GM12873 (cell line): ENCODE results near the gene DLX5.

Source experiments
- CTCF ChIP-seq: IDR thresholded peaks from 2 replicates; pipeline ENCODE4 v1.5.1; 2012; ENCODE audit warnings: low read depth, mild to moderate bottlenecking, moderate library complexity, low read length, control low read depth; ENCODE audit not compliant: insufficient read depth; ENCODE audit errors: missing control alignments

Gene DLX5

GRCh38 chr7:97026715-97027426 lies 2.2 kb upstream of the DLX5 start:
- TF ChIP-seq CTCF, result no peak

DNA sequence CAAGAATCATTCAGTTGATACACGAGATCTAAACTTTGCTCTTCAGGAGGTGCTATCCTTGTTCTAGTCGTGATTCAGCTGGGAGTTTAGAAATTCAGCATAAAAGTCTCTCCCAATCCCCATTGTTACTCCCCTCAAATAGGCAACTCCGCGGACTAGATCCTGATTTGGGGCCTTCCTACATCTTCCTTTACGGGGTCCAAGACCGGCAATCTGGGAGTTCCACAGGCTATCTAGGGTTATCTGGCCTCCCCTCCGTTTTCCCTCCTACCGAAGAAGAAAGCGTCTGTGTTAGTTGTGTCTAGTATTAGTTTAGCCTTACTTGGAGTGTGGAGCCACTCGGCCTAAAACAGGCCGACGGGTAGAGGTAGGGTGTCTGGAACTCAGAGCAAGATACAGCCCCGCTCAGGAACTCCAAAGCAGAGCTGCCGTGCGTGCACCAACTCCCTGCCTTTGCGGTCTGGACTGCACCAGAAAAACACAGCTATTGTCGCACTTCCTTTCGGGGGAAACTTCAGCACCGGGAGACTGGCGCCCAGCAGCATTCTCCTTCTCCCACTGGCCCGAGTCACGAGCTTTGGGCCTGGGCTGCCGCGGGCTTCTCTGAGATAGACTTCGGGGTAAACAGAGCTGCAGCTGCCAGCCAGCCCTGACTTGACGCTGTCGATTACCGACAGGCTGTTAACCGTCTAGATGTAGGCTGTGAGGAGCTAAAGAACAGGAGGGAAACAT lies 1.5 kb upstream of the DLX5 start:
- TF ChIP-seq CTCF, result no peak

- TF ChIP-seq CTCF, result no peak
These were observed 484 bp upstream of the DLX5 start for GRCh38 chr7:97025130-97025499.

DNA sequence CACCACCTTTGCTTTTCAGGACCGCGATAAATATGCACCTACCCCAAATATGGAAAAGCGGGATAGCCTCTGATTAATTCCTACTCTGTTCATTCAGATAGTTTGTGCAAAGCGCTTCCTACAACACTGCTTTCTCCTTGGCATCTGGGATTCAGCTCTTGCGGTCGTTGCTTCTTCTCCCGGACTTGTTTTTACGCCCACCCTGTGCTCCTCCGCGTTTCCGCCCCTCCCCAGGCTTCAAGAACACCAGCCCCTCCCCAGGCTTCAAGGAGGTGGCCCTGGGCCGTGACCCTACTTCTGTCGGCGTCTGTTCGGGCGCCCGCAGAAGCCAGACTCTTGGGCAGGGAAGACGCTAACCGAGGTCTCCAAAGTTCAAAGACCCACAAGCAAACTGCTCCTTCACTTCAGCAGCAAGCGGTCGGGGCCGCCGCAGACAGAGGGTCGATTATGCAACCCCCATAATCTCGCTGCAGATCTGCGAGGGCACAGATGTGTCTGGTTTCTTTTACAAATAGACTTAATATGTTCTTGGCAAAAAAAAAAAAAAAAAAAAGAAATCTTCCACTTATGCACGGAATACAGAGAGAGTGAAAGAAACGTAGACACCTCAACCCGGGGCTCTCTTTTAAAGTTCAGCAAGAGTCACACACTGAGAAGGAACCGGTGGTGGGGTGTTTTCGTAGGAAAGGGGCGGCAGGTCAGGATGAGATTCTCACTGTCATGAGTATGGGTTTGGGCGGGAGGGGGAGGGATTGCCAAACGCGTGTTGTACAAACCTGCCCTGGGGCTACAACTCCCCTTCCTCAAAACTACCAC lies 1.9 kb downstream of the DLX5 start:
- no peak for TF ChIP-seq CTCF

- TF ChIP-seq CTCF, result no peak
These were observed 2.7 kb downstream of the DLX5 start for GRCh38 chr7:97021747-97022490.

GRCh38 chr7:97020996-97021746 lies 3.5 kb downstream of the DLX5 start:
- no peak for TF ChIP-seq CTCF
